Tibial nerve (tissue), 3 donors: ENCODE measurements around the gene TEKT3.

Experiments
- CTCF ChIP-seq, 5 experiments: fragments of 200-600 bp in 3 of 5; fragments of 450-650 bp in 2 of 5; sonication (generic) in 3 of 5; IDR thresholded peaks; one replicate each; pipeline ENCODE4 v1.5.1; 2016 to 2019; ENCODE audit warnings: antibody characterized with exemption in 5 of 5, mild to moderate bottlenecking in 3 of 5, moderate library complexity in 2 of 5
- POLR2A ChIP-seq, 2 donors: fragments of 450-650 bp; IDR thresholded peaks; one replicate each; pipeline ENCODE4 v1.6.1; 2017; ENCODE audit warnings: antibody characterized with exemption in 2 of 2, mild to moderate bottlenecking in 2 of 2, moderate library complexity in 2 of 2

DNA sequence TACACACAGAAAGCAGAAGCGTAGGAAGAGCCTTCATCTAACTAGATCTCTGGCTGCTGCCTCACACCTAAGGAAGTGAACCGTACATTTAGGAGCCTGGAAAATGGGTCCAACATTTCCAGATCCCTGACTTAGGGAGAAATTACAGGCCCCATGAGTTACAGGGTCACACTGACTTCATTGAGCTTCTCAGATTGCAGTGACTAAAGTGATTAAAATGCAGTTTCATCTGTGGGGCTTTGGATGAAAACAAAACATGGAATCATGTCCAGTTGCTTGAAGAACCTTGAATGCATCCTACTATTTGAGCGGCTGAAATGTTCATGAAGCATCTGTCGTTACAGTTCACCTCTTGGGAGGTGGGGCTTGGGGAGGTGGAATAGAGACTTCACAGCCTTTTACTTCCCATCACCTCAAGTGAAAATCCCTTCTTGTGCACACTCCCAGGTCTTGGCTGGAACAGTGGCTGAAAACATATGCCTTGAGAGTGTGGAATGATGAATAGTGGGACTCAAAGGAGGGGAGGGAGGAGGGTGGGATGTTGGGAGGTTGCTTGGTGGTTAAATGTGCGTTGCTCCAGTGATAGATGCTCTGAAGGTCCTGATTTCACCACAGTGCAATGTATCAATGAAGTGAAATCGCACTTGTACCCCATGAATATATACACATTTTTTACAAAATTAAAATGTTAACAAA, 19.7 kb downstream of the TEKT3 start:
- TF ChIP-seq CTCF (IDR thresholded peaks at IDR 0.05): no peak
- TF ChIP-seq POLR2A (IDR thresholded peaks at IDR 0.05): no peak
